Measurements from ENCODE around the gene OSGEPL1.
"Not testable (repeated sequence)": the region's sequence is repeated elsewhere in the genome, so short reads cannot be mapped to it uniquely, and the experiment has no call there.

OSGEPL1 gene

DNA sequence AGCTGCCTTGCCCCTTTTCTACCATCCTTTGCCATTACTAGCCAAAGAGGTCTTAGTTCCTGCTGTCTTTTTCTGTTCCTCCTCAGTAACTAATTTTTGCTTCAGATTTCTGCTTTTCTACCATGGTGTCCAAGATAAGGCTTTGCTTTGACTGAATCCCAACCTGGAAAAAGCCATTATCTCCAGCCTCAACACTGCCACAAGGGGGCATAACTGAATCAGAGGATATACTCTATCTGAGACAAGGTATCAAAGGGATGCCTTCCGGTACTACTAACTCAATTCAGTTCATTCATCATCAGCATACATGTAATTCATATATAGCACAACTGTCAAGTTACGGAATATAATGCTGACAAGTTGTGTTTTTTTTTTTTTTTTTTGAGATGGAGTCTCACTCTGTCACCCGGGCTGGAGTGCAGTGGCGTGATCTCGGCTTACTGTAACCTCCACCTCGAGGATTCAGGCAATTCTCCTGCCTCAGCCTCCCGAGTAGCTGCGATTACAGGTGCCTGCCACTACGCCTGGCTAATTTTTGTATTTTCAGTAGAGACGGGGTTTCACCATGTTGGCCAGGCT is 11.4 kb downstream of the OSGEPL1 start:
- DNase-seq (ENCODE audit: low spot score): peak; percentile 41

GRCh38 chr2:189729430-189729829 is 33.2 kb downstream of the OSGEPL1 start:
- no peak for DNase-seq (ENCODE audit: low spot score)

GRCh38 chr2:189726849-189727248 is 35.7 kb downstream of the OSGEPL1 start:
- DNase-seq (ENCODE audit: low spot score): no peak

DNA sequence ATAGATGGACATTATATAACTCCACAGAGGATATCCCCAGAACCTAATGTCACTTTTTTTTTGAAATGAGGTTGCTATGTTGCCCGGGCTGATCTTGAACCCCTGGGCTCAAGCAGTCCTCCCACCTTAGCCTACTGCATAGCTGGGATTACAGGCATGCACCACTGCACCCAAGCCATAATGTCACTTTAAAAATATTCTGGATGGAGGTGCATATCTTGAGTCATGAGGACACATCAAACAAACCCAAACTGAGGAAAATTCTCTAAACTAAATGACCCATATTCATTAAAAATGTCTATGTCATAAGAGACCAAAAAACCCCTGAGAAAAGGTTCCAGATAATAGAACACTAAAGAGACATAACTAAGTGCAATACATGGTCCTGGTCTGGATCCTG is 36.3 kb downstream of the OSGEPL1 start:
- DNase-seq (ENCODE audit: low spot score): no peak

DNA sequence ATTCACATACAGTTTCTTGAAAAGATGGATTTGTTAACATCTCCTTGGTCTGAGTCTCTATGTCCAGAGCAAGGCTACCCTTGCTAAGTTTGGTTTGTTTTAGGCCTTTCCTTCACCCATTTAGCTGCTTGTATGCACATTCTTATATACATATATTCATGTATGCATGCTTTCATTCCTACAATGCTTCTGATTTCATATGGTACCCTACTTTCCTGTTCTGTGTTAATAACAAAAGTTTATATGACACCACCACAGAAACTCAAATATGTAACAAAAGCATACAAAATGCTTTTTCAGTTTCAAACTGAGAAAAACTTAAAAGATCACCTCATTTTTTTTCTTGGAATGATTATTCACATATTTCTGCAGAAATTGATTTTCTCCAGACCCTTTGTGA is 39.4 kb downstream of the OSGEPL1 start:
- DNase-seq (ENCODE audit: low spot score): no peak

GRCh38 chr2:189719571-189719970 is 43.0 kb downstream of the OSGEPL1 start:
- DNase-seq (ENCODE audit: low spot score): no peak

- not testable (repeated sequence) for DNase-seq (ENCODE audit: low spot score)
Observed at GRCh38 chr2:189717593-189717992, 45.0 kb downstream of the OSGEPL1 start.

DNA sequence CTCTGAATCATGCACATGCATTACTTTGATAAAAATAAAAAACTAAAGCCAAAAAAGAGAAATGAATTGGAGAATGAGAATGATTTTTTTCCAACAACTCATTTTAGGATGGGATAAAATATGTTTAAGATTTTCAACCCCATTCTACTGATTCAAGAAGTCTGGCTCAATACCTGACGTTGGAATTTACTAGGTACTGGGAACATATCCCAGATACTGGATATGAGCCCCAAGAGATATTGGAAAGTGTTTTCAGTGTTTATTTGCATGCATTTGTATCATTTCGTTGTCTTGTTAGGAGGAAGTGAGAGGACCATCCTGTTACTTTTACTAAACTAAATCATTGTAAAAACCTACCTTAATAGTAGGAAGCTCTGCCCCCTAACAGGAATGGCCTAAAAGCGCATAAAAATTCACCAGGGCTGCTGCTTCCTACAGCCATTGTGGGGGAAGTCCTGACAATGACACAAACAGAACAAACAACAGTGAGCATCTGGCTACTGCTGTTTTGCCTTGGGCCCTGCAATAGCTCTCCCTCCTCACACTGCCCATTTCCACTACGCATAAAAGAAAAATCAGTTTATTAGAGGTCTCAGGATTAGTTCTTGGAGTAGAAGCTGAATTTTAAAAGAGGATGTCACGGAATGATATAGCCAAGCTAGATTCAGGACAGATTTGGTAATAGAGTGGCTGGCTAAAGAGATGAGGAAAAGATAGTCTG is 52.9 kb downstream of the OSGEPL1 start:
- DNase-seq (ENCODE audit: low spot score): no peak

- DNase-seq (ENCODE audit: low spot score): no peak
Observed at GRCh38 chr2:189702071-189702470, 60.5 kb downstream of the OSGEPL1 start.

- no peak for DNase-seq (ENCODE audit: low spot score)
Observed at GRCh38 chr2:189700681-189701080, 61.9 kb downstream of the OSGEPL1 start.

GRCh38 chr2:189698020-189698887 is 64.3 kb downstream of the OSGEPL1 start:
- peak; percentile 34 for DNase-seq (ENCODE audit: low spot score)
